GM18861 (cell line): ENCODE measurements around the gene TMOD2.

Experiments
- ATAC-seq: cut with Tn5 transposase; IDR thresholded peaks from one replicate; pipeline ENCODE4 v1.9.1; 2021; ENCODE audit not compliant: unreplicated experiment

Gene TMOD2

GRCh38 chr15:51849860-51850259 lies 98.5 kb downstream of the TMOD2 start:
- no peak for ATAC-seq

- no peak for ATAC-seq
Measured at GRCh38 chr15:51853998-51854397, 102.6 kb downstream of the TMOD2 start.

DNA sequence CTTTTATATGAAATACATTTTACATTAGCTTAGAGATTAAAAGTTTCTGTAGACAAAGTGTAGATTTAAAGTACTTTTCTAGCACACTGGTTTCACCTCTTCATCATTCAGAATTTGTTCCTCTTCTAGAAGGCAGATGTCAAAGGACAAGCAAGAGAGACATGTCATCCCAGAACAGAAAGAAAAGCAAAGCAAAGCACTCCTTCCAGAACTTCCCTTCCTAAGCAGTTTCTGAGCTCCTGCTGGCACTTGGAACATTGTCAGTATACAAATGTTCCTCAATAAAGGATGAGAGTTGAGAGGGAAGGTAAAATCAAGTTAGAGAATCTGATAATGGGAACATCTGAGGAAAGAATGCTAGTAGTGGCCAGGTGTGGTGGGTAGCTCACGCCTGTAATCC lies 104.2 kb downstream of the TMOD2 start:
- ATAC-seq: no peak

DNA sequence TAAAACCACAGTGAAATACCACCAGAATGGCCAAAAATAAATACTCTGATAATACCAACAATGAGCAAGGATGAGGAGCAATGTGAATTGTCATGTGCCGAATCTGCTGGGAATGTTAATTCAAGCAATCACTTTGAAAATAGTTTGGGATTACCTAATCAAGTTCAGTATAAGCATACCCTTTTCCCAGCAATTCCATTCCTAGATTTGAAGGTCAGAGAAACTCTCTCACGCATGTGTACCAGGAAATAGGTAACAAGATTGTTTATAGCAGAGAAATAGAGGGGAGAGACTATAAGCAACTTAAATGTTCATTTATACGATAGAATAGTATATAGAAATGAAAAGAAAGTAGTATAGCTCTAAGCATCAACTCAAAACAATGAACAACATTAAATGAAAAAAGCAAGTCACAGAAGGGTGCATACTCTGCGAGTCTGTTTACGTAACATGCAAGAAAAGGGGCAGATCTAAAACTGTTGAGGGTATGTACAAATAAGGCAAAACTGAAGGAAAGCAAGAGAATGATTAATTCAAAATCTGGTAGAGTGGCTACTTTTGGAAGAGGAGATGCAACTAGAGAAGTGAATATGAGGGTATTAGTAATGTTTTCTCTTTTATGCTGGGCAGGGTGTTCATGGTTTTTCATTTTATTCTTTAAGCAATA lies 105.5 kb downstream of the TMOD2 start:
- no peak for ATAC-seq

DNA sequence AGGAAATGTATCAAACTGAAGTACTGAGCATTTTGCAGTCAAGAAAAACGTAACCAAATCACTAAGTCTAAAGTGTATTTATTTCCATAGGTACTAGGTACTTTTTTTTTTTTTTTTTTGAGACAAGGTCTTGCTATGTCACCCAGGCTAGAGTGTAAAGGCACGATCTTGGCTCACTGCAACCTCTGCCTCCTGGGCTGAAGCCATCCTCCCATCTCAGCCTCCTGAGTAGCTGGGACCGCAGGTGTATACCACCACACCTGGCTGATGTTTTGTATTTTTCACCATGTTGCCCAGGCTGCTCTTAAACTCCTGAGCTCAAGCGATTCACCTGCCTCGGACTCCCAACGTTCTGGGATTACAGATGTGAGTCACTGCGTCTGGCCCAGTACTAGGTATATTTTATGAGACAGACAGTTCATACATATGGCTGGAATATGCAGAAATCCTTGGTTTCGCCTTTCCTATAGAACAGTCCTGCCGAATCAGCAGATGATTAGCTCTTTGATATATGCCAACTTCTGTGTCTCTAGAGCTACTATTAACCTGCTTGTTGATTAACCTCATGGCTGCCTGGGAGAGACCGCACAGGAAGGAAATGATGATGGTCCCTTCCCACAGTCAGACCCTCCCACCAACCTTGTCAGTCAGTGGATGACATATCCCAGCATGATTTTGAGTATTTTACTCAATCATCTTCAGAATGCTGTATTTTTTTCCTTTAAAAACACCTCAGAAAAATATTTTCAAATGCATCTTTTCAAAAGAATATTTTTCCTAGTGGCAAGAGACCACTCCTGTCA lies 110.4 kb downstream of the TMOD2 start:
- no peak for ATAC-seq

GRCh38 chr15:51863131-51863530 lies 111.7 kb downstream of the TMOD2 start:
- ATAC-seq: no peak

GRCh38 chr15:51864408-51865056 lies 113.1 kb downstream of the TMOD2 start:
- no peak for ATAC-seq

DNA sequence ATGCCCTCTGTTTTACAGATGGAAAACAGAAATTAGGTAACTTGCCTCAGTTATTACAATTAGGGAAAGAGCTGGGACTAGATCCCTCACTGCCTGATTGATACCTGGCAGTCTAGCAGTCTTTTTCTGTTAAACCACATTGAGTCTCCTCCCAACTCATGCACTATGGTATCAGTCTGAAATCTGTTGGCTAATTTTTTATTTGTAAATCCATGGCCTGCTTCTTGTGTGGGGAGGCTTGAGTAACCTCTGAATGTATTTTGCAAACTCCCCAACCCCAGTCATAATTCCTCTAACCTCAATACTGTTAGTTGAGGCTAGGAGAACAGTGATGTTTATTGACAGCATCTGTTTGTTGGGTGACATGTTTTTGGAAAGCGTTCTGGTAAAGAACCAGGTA lies 113.9 kb downstream of the TMOD2 start:
- ATAC-seq: no peak
